ENCODE results near the gene BARD1.

BARD1 gene

DNA sequence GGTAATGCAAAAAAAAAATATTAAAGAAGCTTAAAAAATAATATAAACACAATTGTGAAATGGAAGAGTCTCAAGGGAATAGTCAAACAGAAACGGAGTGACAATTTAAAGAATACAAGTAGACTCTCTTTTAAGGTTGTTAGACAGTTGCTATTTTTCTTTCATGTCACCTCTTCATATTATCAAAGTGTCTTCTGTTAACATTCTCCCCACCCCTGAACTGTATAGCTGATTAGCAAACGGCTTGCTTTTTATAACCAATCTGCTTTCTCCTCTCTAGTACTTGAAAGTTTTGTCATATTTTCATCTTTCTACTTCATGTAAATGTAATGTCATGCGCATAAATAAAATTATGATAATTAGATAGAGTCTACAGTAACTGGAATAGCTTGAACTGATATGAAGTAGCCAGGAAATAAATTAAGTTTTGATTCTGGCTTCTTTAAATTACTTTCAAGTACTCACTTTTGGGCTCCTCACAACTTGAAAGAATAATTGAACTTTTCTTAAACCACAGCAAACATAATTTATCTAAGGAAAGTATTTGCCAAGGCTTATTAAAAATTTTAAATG is 37.0 kb downstream of the BARD1 start:
- no peaks in the 10 kb centered on the region for H3K27me3 ChIP-seq
- H3K4me1 ChIP-seq, result no peaks in the 10 kb centered on the region
- DNase-seq, result no peak
- intact Hi-C loops (cut with DNase I; ENCODE audit: low total_unique reads), result no loop called here
- H3K36me3 ChIP-seq, result peaks cover 8 to 32% (median 14%) of the 10 kb centered on the region in 3 donors
- TF ChIP-seq, protein P1, sequence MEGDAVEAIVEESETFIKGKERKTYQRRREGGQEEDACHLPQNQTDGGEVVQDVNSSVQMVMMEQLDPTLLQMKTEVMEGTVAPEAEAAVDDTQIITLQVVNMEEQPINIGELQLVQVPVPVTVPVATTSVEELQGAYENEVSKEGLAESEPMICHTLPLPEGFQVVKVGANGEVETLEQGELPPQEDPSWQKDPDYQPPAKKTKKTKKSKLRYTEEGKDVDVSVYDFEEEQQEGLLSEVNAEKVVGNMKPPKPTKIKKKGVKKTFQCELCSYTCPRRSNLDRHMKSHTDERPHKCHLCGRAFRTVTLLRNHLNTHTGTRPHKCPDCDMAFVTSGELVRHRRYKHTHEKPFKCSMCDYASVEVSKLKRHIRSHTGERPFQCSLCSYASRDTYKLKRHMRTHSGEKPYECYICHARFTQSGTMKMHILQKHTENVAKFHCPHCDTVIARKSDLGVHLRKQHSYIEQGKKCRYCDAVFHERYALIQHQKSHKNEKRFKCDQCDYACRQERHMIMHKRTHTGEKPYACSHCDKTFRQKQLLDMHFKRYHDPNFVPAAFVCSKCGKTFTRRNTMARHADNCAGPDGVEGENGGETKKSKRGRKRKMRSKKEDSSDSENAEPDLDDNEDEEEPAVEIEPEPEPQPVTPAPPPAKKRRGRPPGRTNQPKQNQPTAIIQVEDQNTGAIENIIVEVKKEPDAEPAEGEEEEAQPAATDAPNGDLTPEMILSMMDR (IDR thresholded peaks at IDR 0.05), result no peak
- no peak overlapping the region for H3K4me3 ChIP-seq
- no peak overlapping the region for H3K27ac ChIP-seq
- no peaks in the 10 kb centered on the region for H3K9me3 ChIP-seq

DNA sequence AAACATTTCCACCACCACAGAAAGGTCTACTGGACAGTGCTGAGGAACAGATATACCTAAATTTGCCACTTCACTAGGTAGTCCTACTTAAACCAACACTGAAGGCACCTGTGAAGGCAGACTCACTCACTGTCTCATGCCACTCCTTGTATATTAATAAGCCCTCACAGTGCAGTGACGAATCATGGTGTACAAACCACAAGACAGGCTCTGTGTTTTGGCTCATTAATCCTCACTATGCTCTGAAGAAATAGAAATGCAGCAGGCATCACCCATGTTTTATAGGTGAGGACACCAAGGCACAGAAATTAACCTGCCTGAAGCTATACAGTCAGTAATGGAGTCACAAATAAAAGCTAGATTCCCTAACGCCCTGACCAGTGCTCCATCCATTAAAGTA is 44.3 kb downstream of the BARD1 start:
- intact Hi-C loops (cut with DNase I; ENCODE audit: low total_unique reads), result no loop called here

DNA sequence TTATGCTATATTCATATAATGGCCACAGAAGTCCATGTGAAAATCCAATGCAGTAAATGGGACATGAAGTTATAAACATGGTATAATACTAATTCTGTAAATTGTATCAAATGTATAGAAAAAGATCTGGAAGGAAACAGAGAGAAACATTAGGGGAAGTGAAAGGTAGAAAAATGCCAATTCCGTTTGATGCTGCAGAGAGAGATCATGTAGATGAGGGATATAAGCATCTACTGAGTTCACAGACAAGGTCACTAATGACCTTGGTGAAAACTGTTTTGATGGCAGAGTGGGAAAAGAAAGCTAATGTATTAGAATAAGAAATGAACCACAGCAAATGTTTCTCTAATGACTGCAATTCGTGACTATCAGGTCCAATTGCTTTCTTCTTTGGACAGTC is 56.0 kb downstream of the BARD1 start:
- no peaks in the 10 kb centered on the region for H3K27me3 ChIP-seq
- DNase-seq, result no peak
- H3K36me3 ChIP-seq, result peaks cover 9 to 16% (median 13%) of the 10 kb centered on the region in 3 donors
- intact Hi-C loops (cut with DNase I; ENCODE audit: low total_unique reads), result no loop called here
- no peak overlapping the region for H3K4me3 ChIP-seq
- no peaks in the 10 kb centered on the region for H3K9me3 ChIP-seq
- H3K27ac ChIP-seq, result no peak overlapping the region
- H3K4me1 ChIP-seq, result peaks cover 0 to 2% (median 0%) of the 10 kb centered on the region in 4 donors
- TF ChIP-seq, protein P1 (IDR thresholded peaks at IDR 0.05), result no peak

More for the DNA sequence above, 44.3 kb downstream of the BARD1 start:
- TF ChIP-seq, protein P1 (IDR thresholded peaks at IDR 0.05), result no peak
- Histone ChIP-seq H3K27me3 (no peaks in the 10 kb centered on the region), H3K27ac (no peak overlapping the region), H3K36me3 (peaks cover 20 to 23% (median 21%) of the 10 kb centered on the region in 3 donors), H3K4me3 (no peak overlapping the region), H3K4me1 (no peaks in the 10 kb centered on the region), H3K9me3 (no peaks in the 10 kb centered on the region)
- no peak for DNase-seq

DNA sequence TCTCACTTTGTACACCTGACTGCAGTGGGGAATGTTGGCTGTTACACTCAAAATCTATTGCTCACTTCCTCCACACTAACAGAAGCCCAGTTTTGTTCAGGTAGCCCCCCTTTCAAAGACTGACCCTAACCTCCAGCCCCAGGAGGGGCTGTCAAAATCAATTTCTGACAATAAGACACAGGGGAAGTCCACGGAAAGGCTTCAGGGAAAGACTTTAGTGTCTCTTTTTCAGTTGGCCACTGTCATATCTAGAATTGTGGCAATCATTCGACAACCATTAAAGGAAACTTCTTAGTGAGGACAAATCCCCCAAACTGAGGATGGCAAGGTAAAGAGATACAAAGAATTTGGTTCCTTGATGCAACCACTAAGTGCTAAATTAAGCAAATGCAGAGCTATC is 59.0 kb downstream of the BARD1 start:
- DNase-seq, result no peak
- Histone ChIP-seq H3K27me3 (no peaks in the 10 kb centered on the region), H3K4me3 (no peak overlapping the region), H3K9me3 (no peaks in the 10 kb centered on the region), H3K36me3 (peaks cover 5 to 16% (median 9%) of the 10 kb centered on the region in 3 donors), H3K27ac (no peak overlapping the region), H3K4me1 (peaks cover 0 to 7% (median 0%) of the 10 kb centered on the region in 4 donors)
- TF ChIP-seq, protein P1 (IDR thresholded peaks at IDR 0.05), result no peak
- intact Hi-C loops (cut with DNase I; ENCODE audit: low total_unique reads), result no loop called here

DNA sequence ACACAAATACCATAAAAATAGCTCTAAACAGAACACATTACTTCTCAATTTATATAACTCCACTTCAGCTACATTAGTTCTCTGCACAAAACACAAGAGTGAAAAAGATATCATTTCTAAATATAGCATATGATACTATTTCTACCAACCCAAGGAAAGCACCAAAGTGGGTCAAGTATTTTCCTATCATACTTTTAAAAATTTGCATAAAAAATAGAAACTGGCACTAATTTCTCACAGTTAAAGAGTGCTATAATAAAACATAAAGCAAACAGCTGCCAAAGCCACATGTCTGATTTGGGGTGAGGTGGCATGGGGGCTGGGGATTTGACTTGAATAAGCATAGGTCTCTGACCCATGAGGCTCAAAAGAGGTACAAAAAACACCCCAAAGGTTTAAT is 61.5 kb downstream of the BARD1 start:
- intact Hi-C loops (cut with DNase I; ENCODE audit: low total_unique reads), result no loop called here
- no peak for DNase-seq
- no peaks in the 10 kb centered on the region for H3K27me3 ChIP-seq
- TF ChIP-seq, protein P1 (IDR thresholded peaks at IDR 0.05), result no peak
- no peak overlapping the region for H3K27ac ChIP-seq
- H3K36me3 ChIP-seq, result peaks cover 19 to 25% (median 23%) of the 10 kb centered on the region in 3 donors
- H3K4me3 ChIP-seq, result no peak overlapping the region
- H3K9me3 ChIP-seq, result no peaks in the 10 kb centered on the region
- H3K4me1 ChIP-seq, result peaks cover 0 to 7% (median 0%) of the 10 kb centered on the region in 4 donors
